Chondrocyte (in vitro differentiated cells): ENCODE measurements around the gene THEM4. TPM values are rescaled to one million over a fixed set of nuclear protein-coding genes. Genes with fewer than 3 reads are reported as not detected.

Experiments
- DNase-seq: peaks from one replicate; pipeline ENCODE4 v3.0.0; 2021; ENCODE audit warnings: mixed read lengths, low spot score
- H3K27ac Mint-ChIP-seq: one replicate; pipeline ENCODE4 v1.8.0; 2021; ENCODE audit warnings: mild to moderate bottlenecking, moderate library complexity, mixed read lengths; ENCODE audit not compliant: unreplicated experiment
- H3K27me3 Mint-ChIP-seq: 2 replicates; pipeline ENCODE4 v1.8.0; 2021; ENCODE audit warnings: low read depth, mixed read lengths
- H3K36me3 Mint-ChIP-seq: 2 replicates; pipeline ENCODE4 v1.8.0; 2021; ENCODE audit warnings: low read depth, mixed read lengths
- H3K4me1 Mint-ChIP-seq: 2 replicates; pipeline ENCODE4 v1.8.0; 2021; ENCODE audit warnings: low read depth, mild to moderate bottlenecking, mixed read lengths
- H3K4me3 Mint-ChIP-seq: one replicate; pipeline ENCODE4 v1.8.0; 2021; ENCODE audit warnings: mild to moderate bottlenecking, moderate library complexity, mixed read lengths; ENCODE audit not compliant: unreplicated experiment
- H3K9me3 Mint-ChIP-seq: 2 replicates; pipeline ENCODE4 v1.8.0; 2021; ENCODE audit warnings: low read depth, mixed read lengths
- total RNA-seq: library from RNA; stranded (reverse); gene quantifications from 3 replicates; pipeline ENCODE4 v1.2.1, GENCODE V29; 2021
- TF ChIP-seq, protein P1 (sequence below): fragments of 200-600 bp; sonication (generic); IDR thresholded peaks from 2 replicates; pipeline ENCODE4 v1.5.0; 2021; ENCODE audit warnings: antibody characterized with exemption, mild to moderate bottlenecking, moderate library complexity

Gene THEM4
- total RNA-seq, 1 donor from 2014 or later: 6.9 TPM

DNA sequence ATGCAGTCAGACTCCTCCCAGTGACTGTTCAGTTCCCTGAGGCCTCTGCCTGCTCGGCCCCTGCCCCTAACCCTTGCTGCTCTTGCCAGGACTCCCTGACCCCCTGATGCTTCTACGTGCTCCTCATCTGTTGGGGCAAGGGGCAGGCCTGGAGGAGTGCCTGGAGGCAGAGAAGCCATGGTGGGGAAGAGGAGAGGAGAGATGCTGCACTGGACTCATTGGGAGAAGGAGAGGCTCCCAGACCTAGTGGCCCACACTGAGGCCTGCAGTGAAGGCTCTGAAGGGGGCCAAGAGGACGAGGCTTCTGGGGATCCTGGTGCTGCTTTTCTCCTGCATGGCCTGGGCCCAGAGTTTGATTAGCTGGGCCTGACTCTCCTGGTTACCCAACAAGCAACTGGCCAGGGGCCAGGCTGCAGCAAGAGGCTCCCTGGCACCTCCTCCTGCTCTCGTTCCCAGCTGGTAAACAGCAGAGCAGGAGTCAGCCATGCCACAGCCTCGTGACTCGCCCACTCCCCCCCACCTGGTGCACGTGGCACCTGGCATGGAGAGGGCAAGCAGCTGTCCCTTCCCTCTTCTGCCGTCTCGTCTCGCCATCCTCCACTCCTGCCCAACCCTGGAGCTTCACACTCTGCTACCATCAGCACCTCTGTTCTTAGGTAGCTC, 76.9 kb downstream of the THEM4 start:
- DNase-seq: no peak

DNA sequence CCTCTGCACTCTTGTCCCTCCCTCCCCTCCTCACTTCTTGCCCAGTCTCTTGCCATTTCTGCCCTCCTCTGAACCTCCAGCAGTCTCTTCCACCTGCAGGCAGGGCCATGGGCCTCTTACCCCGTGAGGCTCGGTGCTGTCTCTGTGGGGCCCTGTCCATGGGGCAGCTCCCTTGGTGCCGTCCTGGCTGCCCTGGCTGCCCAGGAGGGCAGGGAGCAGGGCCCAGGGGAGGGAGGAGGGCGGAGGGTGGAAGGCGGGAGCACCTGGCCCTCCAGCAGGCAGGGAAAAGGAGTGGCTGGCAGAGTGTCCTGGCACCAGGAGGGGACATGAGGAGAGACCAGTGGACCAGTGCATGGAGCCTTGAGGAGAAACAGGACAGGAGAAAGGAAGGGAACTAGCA, 77.7 kb downstream of the THEM4 start, which contains the start of gene RORC:
Gene RORC, minus strand, starts transcription at position 198 of the 400 bp plus-strand sequence. Its CDS starts 38 bp downstream, at position 160.
- H3K36me3 Mint-ChIP-seq: no peaks in the 10 kb centered on the region
- DNase-seq: no peak
- no peak within 1 kb of the TSS for H3K4me3 Mint-ChIP-seq
- TF ChIP-seq, protein P1, sequence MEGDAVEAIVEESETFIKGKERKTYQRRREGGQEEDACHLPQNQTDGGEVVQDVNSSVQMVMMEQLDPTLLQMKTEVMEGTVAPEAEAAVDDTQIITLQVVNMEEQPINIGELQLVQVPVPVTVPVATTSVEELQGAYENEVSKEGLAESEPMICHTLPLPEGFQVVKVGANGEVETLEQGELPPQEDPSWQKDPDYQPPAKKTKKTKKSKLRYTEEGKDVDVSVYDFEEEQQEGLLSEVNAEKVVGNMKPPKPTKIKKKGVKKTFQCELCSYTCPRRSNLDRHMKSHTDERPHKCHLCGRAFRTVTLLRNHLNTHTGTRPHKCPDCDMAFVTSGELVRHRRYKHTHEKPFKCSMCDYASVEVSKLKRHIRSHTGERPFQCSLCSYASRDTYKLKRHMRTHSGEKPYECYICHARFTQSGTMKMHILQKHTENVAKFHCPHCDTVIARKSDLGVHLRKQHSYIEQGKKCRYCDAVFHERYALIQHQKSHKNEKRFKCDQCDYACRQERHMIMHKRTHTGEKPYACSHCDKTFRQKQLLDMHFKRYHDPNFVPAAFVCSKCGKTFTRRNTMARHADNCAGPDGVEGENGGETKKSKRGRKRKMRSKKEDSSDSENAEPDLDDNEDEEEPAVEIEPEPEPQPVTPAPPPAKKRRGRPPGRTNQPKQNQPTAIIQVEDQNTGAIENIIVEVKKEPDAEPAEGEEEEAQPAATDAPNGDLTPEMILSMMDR: no peak
- H3K27me3 Mint-ChIP-seq: peaks cover 15% of the 10 kb centered on the region
- H3K4me1 Mint-ChIP-seq: peaks cover 10% of the 10 kb centered on the region
- no peaks in the 10 kb centered on the region for H3K9me3 Mint-ChIP-seq
- no peak within 1 kb of the TSS for H3K27ac Mint-ChIP-seq

More for the DNA sequence above, 76.9 kb downstream of the THEM4 start:
- Mint-ChIP-seq H3K27me3 (peaks cover 19% of the 10 kb centered on the region), H3K9me3 (no peaks in the 10 kb centered on the region), H3K4me1 (peaks cover 10% of the 10 kb centered on the region), H3K36me3 (no peaks in the 10 kb centered on the region), H3K27ac (peak overlapping the region; percentile 45), H3K4me3 (no peak overlapping the region)
- TF ChIP-seq, protein P1: no peak

DNA sequence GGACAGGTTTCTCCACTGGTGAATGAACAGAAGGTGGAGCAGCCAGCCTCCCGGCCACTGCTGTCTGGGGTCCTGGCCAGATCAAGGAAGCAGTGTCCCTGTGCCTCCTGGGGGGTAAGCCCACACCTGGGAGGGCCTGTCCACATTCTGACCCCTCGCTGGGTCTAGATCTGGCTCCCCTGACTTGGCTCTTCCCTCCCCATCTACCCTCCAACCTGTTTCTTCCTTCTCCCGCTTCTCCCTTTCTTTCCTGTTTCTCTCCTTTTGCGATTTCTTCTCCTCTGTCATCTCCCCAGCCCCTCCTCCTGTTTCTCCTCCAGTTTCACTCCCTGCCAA, 78.1 kb downstream of the THEM4 start:
- DNase-seq: no peak
- Mint-ChIP-seq H3K9me3 (no peaks in the 10 kb centered on the region), H3K4me3 (no peak overlapping the region), H3K27me3 (peaks cover 11% of the 10 kb centered on the region), H3K4me1 (peaks cover 10% of the 10 kb centered on the region), H3K36me3 (no peaks in the 10 kb centered on the region), H3K27ac (no peak overlapping the region)
- TF ChIP-seq, protein P1: no peak

DNA sequence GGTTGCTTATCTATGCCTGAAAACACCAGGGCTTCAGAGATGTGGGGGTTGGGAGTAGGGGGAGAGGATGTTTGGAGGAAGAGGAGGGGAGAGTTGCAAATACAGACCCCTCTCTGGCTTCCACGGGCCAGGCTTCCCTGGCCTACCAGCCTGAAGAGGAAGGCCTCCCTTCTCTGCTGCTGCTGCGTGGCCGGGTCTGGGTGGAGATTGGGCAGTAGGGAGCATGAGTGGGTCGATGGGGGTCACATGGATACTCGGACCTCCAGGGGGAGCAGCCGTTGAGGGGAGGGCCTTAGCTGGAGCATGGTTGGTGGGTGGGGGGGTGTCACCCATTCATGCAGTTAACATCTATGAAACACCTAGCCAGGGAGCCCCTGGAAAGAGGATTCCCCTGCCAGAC, 79.3 kb downstream of the THEM4 start:
- no peak for DNase-seq
- Mint-ChIP-seq H3K27ac (no peak overlapping the region), H3K4me3 (no peak overlapping the region), H3K27me3 (peaks cover 10% of the 10 kb centered on the region), H3K36me3 (no peaks in the 10 kb centered on the region), H3K4me1 (peaks cover 10% of the 10 kb centered on the region), H3K9me3 (no peaks in the 10 kb centered on the region)
- TF ChIP-seq, protein P1: no peak

DNA sequence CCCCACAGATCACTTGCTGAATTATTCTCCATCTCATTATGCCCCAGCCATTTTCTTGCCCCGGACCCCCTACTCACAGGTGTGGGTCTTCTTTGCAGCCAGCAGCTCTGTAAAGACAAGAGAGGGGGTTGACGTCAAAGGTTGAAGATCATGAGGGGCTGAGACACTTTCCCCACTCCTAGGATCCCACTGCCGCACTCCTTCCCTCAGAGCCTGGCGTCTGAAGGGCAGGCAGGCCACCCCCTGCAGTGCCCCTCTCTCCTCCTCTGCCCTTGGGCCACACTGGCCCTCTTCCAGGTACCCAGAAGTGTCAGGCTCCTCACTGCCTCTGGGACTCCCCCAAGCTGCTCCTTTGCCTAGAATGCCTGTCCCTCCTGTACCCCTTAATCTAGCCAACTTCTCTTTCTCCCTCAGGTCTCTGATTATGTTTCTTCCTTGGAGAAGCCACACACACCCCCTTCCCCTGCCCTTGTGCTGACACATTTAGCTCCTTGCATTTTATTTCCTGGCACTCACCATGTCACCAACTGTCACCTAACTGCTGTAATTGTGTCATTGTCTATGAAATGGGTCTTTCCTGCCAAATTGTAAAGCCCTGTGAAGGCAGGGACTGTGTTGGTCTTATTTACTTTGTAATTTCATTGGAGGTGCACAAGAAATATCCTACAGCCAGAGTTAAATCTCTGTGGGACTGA, 79.8 kb downstream of the THEM4 start:
- no peaks in the 10 kb centered on the region for H3K9me3 Mint-ChIP-seq
- TF ChIP-seq, protein P1: no peak
- H3K27me3 Mint-ChIP-seq: peaks cover 10% of the 10 kb centered on the region
- H3K4me1 Mint-ChIP-seq: peaks cover 10% of the 10 kb centered on the region
- no peaks in the 10 kb centered on the region for H3K36me3 Mint-ChIP-seq
- no peak overlapping the region for H3K27ac Mint-ChIP-seq
- no peak overlapping the region for H3K4me3 Mint-ChIP-seq
- DNase-seq: no peak
